Activated T-cell treated with anti-CD3 and anti-CD28 coated beads, Interleukin-2, amount 50 U/mL, for 24 hours (primary cell): Measurements from ENCODE around the gene ZNF366.

Source experiments
- DNase-seq: peaks from one replicate; pipeline ENCODE4 v3.0.0-alpha.2; 2020
- H3K27ac Mint-ChIP-seq: 2 replicates; pipeline ENCODE4 v1.8.0; 2020; ENCODE audit warnings: mild to moderate bottlenecking, mixed read lengths
- H3K27me3 Mint-ChIP-seq: 2 replicates; pipeline ENCODE4 v1.8.0; 2020; ENCODE audit warnings: mixed read lengths
- H3K36me3 Mint-ChIP-seq: 2 replicates; pipeline ENCODE4 v1.8.0; 2020; ENCODE audit warnings: low read depth, mixed read lengths
- H3K4me1 Mint-ChIP-seq: 2 replicates; pipeline ENCODE4 v1.8.0; 2020; ENCODE audit warnings: low read depth, mixed read lengths
- H3K4me3 Mint-ChIP-seq: 2 replicates; pipeline ENCODE4 v1.8.0; 2020; ENCODE audit warnings: mild to moderate bottlenecking, moderate library complexity, mixed read lengths
- H3K9me3 Mint-ChIP-seq: 2 replicates; pipeline ENCODE4 v1.8.0; 2020; ENCODE audit warnings: mixed read lengths

Gene ZNF366

DNA sequence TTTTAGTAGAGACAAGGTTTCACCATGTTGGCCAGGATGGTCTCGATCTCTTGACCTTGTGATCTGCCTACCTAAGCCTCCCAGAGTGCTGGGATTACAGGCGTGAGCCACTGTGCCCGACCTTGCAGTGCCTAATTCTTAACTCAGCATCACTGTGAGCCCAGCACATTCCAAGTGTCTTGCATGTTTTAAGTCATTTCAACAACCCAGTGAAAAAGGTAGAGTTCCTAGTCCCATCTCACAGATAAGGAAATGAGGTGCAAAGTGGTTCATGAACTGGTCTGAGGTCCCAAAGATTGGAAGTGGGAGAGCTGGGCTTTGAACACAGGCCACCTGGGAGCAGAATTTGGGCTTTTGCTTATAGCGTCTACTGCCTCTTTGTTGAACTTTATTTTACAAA is 68.0 kb downstream of the ZNF366 start:
- Mint-ChIP-seq H3K36me3 (no peaks in the 10 kb centered on the region), H3K4me1 (no peaks in the 10 kb centered on the region), H3K27ac (no peak overlapping the region), H3K9me3 (no peaks in the 10 kb centered on the region), H3K4me3 (no peak overlapping the region), H3K27me3 (peaks cover 10% of the 10 kb centered on the region)
- DNase-seq = no peak

- H3K4me3 Mint-ChIP-seq = no peak overlapping the region
- DNase-seq = no peak
- no peaks in the 10 kb centered on the region for H3K36me3 Mint-ChIP-seq
- no peaks in the 10 kb centered on the region for H3K9me3 Mint-ChIP-seq
- no peaks in the 10 kb centered on the region for H3K4me1 Mint-ChIP-seq
- peaks cover 13% of the 10 kb centered on the region for H3K27me3 Mint-ChIP-seq
- H3K27ac Mint-ChIP-seq = no peak overlapping the region
These were observed 69.1 kb downstream of the ZNF366 start for GRCh38 chr5:72438141-72438540.

- DNase-seq = no peak
- Mint-ChIP-seq H3K27me3 (peaks cover 13% of the 10 kb centered on the region), H3K4me1 (no peaks in the 10 kb centered on the region), H3K4me3 (no peak overlapping the region), H3K36me3 (no peaks in the 10 kb centered on the region), H3K27ac (no peak overlapping the region), H3K9me3 (no peaks in the 10 kb centered on the region)
These were observed 70.3 kb downstream of the ZNF366 start for GRCh38 chr5:72436796-72437471.

- Mint-ChIP-seq H3K27ac (no peak overlapping the region), H3K4me1 (no peaks in the 10 kb centered on the region), H3K4me3 (no peak overlapping the region), H3K9me3 (no peaks in the 10 kb centered on the region), H3K27me3 (peaks cover 16% of the 10 kb centered on the region), H3K36me3 (no peaks in the 10 kb centered on the region)
- DNase-seq = no peak
These were observed 72.3 kb downstream of the ZNF366 start for GRCh38 chr5:72434781-72435437.

GRCh38 chr5:72434056-72434780 is 73.0 kb downstream of the ZNF366 start:
- H3K27ac Mint-ChIP-seq = no peak overlapping the region
- no peaks in the 10 kb centered on the region for H3K4me1 Mint-ChIP-seq
- no peaks in the 10 kb centered on the region for H3K9me3 Mint-ChIP-seq
- DNase-seq = no peak
- H3K36me3 Mint-ChIP-seq = no peaks in the 10 kb centered on the region
- H3K4me3 Mint-ChIP-seq = no peak overlapping the region
- H3K27me3 Mint-ChIP-seq = peaks cover 16% of the 10 kb centered on the region

DNA sequence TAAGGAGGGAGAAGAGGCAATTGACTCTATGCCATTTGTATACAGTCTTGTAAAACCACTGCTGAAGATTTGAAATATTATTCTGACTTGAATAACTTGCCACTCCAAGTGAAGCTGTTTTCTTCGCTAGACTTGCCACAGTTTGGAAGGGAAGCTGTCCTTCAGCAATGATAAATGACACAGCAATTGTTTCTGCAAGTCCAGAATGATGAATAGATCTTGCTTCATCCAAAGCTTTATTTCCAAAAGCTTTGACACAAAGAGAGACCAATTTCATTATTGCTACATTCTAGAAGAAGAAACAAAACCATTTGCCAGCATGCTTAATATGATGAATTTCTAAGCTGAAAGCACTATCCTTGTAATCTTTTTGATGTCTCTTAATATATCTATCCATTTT is 73.7 kb downstream of the ZNF366 start:
- no peaks in the 10 kb centered on the region for H3K9me3 Mint-ChIP-seq
- peaks cover 19% of the 10 kb centered on the region for H3K27me3 Mint-ChIP-seq
- no peak overlapping the region for H3K27ac Mint-ChIP-seq
- no peak for DNase-seq
- no peak overlapping the region for H3K4me3 Mint-ChIP-seq
- no peaks in the 10 kb centered on the region for H3K36me3 Mint-ChIP-seq
- no peaks in the 10 kb centered on the region for H3K4me1 Mint-ChIP-seq

DNA sequence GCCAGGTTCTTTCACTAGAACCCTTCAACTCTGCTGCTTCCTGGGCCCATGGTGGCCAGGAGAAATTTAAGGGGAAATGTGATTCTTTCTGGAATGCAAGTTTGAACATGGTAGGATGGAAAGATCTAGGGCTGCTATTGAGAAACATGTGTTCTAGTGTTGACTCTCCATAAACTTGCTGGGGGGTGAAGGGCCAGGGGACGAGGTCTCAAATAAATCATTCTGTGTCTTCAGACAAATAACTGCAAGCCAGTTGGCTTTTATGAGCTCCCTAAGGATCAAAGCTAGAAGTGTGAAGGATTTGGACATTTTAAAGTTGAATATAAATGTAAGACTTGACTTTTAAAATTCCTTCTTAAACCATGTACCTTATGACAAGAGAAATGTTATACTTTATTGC is 78.5 kb downstream of the ZNF366 start:
- Mint-ChIP-seq H3K27ac (no peak overlapping the region), H3K9me3 (no peaks in the 10 kb centered on the region), H3K27me3 (peaks cover 23% of the 10 kb centered on the region), H3K36me3 (no peaks in the 10 kb centered on the region), H3K4me3 (no peak overlapping the region), H3K4me1 (no peaks in the 10 kb centered on the region)
- DNase-seq = no peak

- peaks cover 23% of the 10 kb centered on the region for H3K27me3 Mint-ChIP-seq
- H3K36me3 Mint-ChIP-seq = no peaks in the 10 kb centered on the region
- no peaks in the 10 kb centered on the region for H3K4me1 Mint-ChIP-seq
- H3K9me3 Mint-ChIP-seq = no peaks in the 10 kb centered on the region
- no peak overlapping the region for H3K27ac Mint-ChIP-seq
- H3K4me3 Mint-ChIP-seq = no peak overlapping the region
- DNase-seq = no peak
These were observed 79.4 kb downstream of the ZNF366 start for GRCh38 chr5:72427488-72428437.

- peaks cover 23% of the 10 kb centered on the region for H3K27me3 Mint-ChIP-seq
- no peak overlapping the region for H3K4me3 Mint-ChIP-seq
- H3K27ac Mint-ChIP-seq = no peak overlapping the region
- no peaks in the 10 kb centered on the region for H3K9me3 Mint-ChIP-seq
- DNase-seq = no peak
- H3K4me1 Mint-ChIP-seq = no peaks in the 10 kb centered on the region
- H3K36me3 Mint-ChIP-seq = no peaks in the 10 kb centered on the region
These were observed 80.2 kb downstream of the ZNF366 start for GRCh38 chr5:72427016-72427415.

- H3K9me3 Mint-ChIP-seq = no peaks in the 10 kb centered on the region
- DNase-seq = no peak
- H3K4me1 Mint-ChIP-seq = no peaks in the 10 kb centered on the region
- no peaks in the 10 kb centered on the region for H3K36me3 Mint-ChIP-seq
- peaks cover 21% of the 10 kb centered on the region for H3K27me3 Mint-ChIP-seq
- no peak overlapping the region for H3K27ac Mint-ChIP-seq
- no peak overlapping the region for H3K4me3 Mint-ChIP-seq
These were observed 81.2 kb downstream of the ZNF366 start for GRCh38 chr5:72426019-72426418.

DNA sequence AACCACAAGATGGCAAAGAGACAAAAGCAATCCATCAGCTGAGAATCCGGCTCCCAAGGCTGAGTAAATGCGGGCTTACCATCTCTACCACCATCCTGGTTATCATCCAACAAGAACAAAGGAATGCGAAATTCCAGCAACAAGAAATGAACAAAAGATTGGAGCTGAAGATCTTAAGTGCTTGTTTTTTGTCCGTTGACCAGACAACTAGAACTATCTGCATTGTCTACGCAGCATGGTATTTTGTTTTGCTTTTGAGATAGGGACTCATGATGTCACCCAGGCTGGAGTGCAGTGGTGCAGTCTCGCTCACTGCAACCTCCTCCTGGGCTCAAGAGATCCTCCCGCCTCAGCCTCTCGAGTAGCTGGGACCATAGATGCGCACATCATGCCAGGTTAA is 88.9 kb downstream of the ZNF366 start:
- no peaks in the 10 kb centered on the region for H3K36me3 Mint-ChIP-seq
- H3K4me1 Mint-ChIP-seq = no peaks in the 10 kb centered on the region
- H3K9me3 Mint-ChIP-seq = no peaks in the 10 kb centered on the region
- H3K27me3 Mint-ChIP-seq = no peaks in the 10 kb centered on the region
- H3K4me3 Mint-ChIP-seq = no peak overlapping the region
- DNase-seq = no peak
- no peak overlapping the region for H3K27ac Mint-ChIP-seq

DNA sequence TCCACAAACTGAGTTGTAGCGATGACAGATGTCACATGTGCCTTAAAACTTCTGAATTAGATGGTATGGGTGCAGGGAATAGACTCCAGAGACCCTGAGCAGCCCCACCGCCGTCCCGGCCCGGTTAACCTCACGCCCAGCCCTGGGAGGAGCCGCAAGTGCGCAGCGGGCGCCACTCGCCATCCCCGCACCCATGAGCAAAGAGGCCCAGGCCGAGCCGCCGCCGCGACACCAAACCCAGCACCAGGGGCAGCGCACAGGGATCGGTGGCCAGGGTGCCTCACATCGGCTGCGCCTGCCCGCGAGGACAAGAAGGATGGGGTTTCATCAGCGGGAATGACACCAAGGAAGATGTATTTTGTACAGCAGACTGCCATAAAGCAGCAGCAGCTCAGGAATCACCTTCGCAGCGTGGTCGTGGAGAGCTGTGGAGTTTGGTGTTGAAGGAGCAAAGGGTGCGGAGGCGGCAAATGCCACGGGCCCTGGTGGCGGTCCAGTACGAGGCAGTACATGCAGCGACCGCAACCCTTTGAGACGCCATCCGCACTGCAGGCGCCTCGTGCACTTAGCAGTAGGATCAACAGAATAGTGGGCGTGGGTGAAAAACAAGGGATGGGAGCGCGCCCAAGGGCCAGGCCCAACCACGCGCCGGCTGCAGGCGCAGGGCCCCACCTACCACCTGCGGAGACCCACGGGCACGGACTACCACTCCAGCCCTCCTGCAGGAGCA is 89.7 kb downstream of the ZNF366 start:
- Mint-ChIP-seq H3K9me3 (no peaks in the 10 kb centered on the region), H3K27ac (no peak overlapping the region), H3K27me3 (no peaks in the 10 kb centered on the region), H3K36me3 (no peaks in the 10 kb centered on the region), H3K4me1 (no peaks in the 10 kb centered on the region), H3K4me3 (no peak overlapping the region)
- DNase-seq = no peak

- Mint-ChIP-seq H3K4me3 (no peak overlapping the region), H3K27ac (no peak overlapping the region), H3K4me1 (no peaks in the 10 kb centered on the region), H3K36me3 (no peaks in the 10 kb centered on the region), H3K9me3 (no peaks in the 10 kb centered on the region), H3K27me3 (peaks cover 6% of the 10 kb centered on the region)
- DNase-seq = no peak
These were observed 91.4 kb downstream of the ZNF366 start for GRCh38 chr5:72415616-72416325.
